HL-60 (cell line): ENCODE measurements around the gene EEF2.

ENCODE experiments used
- DNase-seq, 2 experiments: peaks; one replicate each; pipeline ENCODE4 v3.0.0-alpha.2; 2010 to 2020; ENCODE audit warnings: low read depth in 1 of 2, low spot score in 1 of 2
- H3K27ac ChIP-seq: fragments of 250-450 bp; sonication (Bioruptor Pico); replicated peaks from 2 replicates; pipeline ENCODE4 v1.5.1; 2020; ENCODE audit warnings: mild to moderate bottlenecking, moderate library complexity
- H3K27me3 ChIP-seq: fragments of 250-450 bp; sonication (Bioruptor Pico); 2 replicates; pipeline ENCODE4 v1.5.1; 2021; ENCODE audit warnings: mild to moderate bottlenecking, moderate library complexity; ENCODE audit not compliant: insufficient read depth, poor library complexity, severe bottlenecking
- H3K4me3 ChIP-seq: replicated peaks from 2 replicates; pipeline ENCODE4 v1.5.1; 2011; ENCODE audit warnings: mild to moderate bottlenecking, control low read depth, low read length; ENCODE audit not compliant: insufficient read depth
- GABPA ChIP-seq: IDR thresholded peaks from 2 replicates; pipeline ENCODE4 v1.6.1; 2012; ENCODE audit warnings: low read depth
- POLR2AphosphoS5 ChIP-seq: IDR thresholded peaks from 2 replicates; pipeline ENCODE4 v1.6.1; 2012; ENCODE audit warnings: low read depth
- SPI1 ChIP-seq: IDR thresholded peaks from 2 replicates; pipeline ENCODE4 v1.6.1; 2012; ENCODE audit warnings: low read depth, mild to moderate bottlenecking, borderline replicate concordance
- TF ChIP-seq, protein P1 (sequence below): IDR thresholded peaks from 2 replicates; pipeline ENCODE4 v1.6.1; 2012; ENCODE audit warnings: low read depth; ENCODE audit not compliant: insufficient replicate concordance
- TF ChIP-seq, protein P2 (sequence below): IDR thresholded peaks from one replicate; pipeline ENCODE4 v1.5.1; 2011; ENCODE audit warnings: low read length, control low read depth, inconsistent platforms; ENCODE audit not compliant: insufficient read depth

EEF2 gene

DNA sequence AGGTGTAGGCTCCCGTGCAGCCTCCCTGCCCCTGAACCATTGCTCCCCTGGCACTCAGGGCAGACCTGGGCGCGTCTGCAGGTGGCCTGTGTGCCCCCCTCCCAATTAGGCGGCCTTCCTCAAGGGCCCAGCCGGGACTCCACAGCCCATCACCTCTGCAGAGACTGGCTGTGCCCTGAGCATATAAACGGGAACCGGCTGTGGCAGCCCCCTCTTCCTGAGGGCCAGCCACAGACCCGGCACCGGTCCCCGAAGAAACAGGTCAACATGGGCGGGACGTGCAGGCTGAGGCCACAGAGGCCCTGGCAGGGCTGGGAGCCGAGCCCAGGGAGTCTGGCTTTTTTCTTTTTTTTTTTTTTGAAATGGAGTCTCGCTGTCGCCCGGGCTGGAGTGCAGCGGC, 34.3 kb upstream of the EEF2 start:
- TF ChIP-seq SPI1 (no peak), POLR2AphosphoS5 (no peak), GABPA (no peak)
- TF ChIP-seq, protein P1, sequence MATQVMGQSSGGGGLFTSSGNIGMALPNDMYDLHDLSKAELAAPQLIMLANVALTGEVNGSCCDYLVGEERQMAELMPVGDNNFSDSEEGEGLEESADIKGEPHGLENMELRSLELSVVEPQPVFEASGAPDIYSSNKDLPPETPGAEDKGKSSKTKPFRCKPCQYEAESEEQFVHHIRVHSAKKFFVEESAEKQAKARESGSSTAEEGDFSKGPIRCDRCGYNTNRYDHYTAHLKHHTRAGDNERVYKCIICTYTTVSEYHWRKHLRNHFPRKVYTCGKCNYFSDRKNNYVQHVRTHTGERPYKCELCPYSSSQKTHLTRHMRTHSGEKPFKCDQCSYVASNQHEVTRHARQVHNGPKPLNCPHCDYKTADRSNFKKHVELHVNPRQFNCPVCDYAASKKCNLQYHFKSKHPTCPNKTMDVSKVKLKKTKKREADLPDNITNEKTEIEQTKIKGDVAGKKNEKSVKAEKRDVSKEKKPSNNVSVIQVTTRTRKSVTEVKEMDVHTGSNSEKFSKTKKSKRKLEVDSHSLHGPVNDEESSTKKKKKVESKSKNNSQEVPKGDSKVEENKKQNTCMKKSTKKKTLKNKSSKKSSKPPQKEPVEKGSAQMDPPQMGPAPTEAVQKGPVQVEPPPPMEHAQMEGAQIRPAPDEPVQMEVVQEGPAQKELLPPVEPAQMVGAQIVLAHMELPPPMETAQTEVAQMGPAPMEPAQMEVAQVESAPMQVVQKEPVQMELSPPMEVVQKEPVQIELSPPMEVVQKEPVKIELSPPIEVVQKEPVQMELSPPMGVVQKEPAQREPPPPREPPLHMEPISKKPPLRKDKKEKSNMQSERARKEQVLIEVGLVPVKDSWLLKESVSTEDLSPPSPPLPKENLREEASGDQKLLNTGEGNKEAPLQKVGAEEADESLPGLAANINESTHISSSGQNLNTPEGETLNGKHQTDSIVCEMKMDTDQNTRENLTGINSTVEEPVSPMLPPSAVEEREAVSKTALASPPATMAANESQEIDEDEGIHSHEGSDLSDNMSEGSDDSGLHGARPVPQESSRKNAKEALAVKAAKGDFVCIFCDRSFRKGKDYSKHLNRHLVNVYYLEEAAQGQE = no peak
- TF ChIP-seq, protein P2, sequence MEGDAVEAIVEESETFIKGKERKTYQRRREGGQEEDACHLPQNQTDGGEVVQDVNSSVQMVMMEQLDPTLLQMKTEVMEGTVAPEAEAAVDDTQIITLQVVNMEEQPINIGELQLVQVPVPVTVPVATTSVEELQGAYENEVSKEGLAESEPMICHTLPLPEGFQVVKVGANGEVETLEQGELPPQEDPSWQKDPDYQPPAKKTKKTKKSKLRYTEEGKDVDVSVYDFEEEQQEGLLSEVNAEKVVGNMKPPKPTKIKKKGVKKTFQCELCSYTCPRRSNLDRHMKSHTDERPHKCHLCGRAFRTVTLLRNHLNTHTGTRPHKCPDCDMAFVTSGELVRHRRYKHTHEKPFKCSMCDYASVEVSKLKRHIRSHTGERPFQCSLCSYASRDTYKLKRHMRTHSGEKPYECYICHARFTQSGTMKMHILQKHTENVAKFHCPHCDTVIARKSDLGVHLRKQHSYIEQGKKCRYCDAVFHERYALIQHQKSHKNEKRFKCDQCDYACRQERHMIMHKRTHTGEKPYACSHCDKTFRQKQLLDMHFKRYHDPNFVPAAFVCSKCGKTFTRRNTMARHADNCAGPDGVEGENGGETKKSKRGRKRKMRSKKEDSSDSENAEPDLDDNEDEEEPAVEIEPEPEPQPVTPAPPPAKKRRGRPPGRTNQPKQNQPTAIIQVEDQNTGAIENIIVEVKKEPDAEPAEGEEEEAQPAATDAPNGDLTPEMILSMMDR = no peak
- no peaks in the 10 kb centered on the region for H3K27me3 ChIP-seq
- no peak overlapping the region for H3K4me3 ChIP-seq
- DNase-seq = no peak
- no peak overlapping the region for H3K27ac ChIP-seq

DNA sequence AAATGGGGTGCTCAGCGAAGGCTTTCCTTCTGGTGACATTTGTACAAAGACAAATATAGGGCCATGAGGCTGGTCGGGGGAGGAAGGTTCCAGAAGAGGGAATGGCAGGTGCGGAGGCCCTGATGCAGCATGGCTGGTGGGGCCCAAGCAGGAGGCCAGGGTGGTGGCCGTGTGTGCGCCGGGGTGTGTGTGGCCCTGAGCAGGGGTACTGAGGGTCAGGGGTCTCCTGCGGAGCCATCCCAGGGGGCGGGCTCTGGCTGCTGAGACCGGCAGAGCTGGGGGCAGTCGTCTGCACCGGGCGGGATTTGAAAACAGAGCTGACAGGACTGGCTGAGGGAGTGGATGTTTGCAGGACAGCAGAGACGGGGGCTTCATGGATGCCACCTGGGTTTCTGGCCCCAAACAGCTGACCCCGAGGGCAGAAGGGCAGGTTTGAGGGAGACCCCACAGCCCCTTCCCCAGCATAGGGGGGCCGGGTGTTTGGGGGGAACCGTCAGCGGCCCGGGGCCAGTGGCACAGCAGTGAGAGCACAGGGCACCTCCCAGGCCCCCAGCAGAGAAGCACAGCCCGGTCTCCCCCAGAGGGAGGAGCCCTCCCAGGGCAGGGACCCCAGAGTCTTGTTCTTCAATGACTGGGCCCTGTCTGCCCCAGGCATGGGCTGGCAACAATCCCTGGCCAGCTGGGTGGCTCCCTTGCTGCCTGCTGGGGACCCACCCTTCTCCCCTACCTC, 33.7 kb upstream of the EEF2 start:
- DNase-seq = no peak
- Histone ChIP-seq H3K4me3 (no peak overlapping the region), H3K27me3 (no peaks in the 10 kb centered on the region), H3K27ac (no peak overlapping the region)
- no peak for TF ChIP-seq GABPA
- no peak for TF ChIP-seq SPI1
- no peak for TF ChIP-seq POLR2AphosphoS5
- TF ChIP-seq, protein P1 = no peak
- TF ChIP-seq, protein P2 = no peak

DNA sequence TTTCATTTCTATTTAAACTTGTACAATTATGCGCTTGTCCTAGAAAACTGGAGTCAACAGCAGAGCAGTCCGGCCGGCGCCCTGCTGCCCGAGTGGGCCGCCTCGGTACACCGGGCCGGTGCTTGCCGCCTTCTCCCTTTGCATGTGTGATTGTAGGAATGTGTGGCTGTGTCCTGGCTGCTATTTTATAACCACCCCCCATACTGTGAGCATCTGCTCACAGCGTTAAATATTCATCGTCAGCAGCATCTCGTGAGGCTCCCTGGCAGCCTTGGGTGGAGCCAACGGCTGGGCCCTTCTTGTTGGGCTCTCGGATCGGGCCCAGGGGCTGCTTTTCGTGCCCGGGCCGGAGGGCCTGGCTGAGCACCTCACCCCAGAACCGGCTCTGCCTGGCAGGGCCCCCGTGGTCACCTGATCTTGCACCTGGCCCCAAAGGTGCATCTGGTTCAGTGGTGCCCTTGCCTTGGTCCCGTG, 32.9 kb upstream of the EEF2 start:
- TF ChIP-seq, protein P1 = no peak
- TF ChIP-seq SPI1 = no peak
- no peak for TF ChIP-seq POLR2AphosphoS5
- no peak for DNase-seq
- H3K4me3 ChIP-seq = no peak overlapping the region
- H3K27ac ChIP-seq = no peak overlapping the region
- H3K27me3 ChIP-seq = no peaks in the 10 kb centered on the region
